ENCODE results near the gene KCTD2.
A peak's percentile ranks its signal among the peaks of the same experiment; 100 is the strongest.

KCTD2 gene

GRCh38 chr17:75109407-75110233 lies 62.6 kb downstream of the KCTD2 start, which contains the start of gene ARMC7:
ARMC7 (plus strand) TSS chr17:75109969; CDS start chr17:75110289, 320 bp downstream.
- H3K36me3 ChIP-seq (ENCODE audit: control insufficient read depth, low read depth, low read length): no peaks in the 10 kb centered on the region
- peaks cover 5% of the 10 kb centered on the region for H3K4me1 ChIP-seq (ENCODE audit: control insufficient read depth, low read depth, low read length)
- H3K27me3 ChIP-seq (ENCODE audit: control insufficient read depth, insufficient read depth, low read length): peaks cover 12% of the 10 kb centered on the region
- no peak within 1 kb of the TSS for H3K27ac ChIP-seq (ENCODE audit: low read length)
- H3K9ac ChIP-seq (ENCODE audit: low read length): peak within 1 kb of the TSS; percentile 40
- peak within 1 kb of the TSS; percentile 72 for H3K4me3 ChIP-seq (ENCODE audit: low read length)
- H3K9me3 ChIP-seq (ENCODE audit: control insufficient read depth, low read depth, low read length): no peaks in the 10 kb centered on the region

GRCh38 chr17:75110234-75110937 lies 63.4 kb downstream of the KCTD2 start:
- Histone ChIP-seq H3K27ac (ENCODE audit: low read length) (no peak overlapping the region), H3K36me3 (ENCODE audit: control insufficient read depth, low read depth, low read length) (no peaks in the 10 kb centered on the region), H3K27me3 (ENCODE audit: control insufficient read depth, insufficient read depth, low read length) (peaks cover 12% of the 10 kb centered on the region), H3K9ac (ENCODE audit: low read length) (peak overlapping the region; percentile 18), H3K4me1 (ENCODE audit: control insufficient read depth, low read depth, low read length) (peaks cover 5% of the 10 kb centered on the region), H3K9me3 (ENCODE audit: control insufficient read depth, low read depth, low read length) (no peaks in the 10 kb centered on the region), H3K4me3 (ENCODE audit: low read length) (peak overlapping the region; percentile 72)

GRCh38 chr17:75111777-75112335 lies 64.8 kb downstream of the KCTD2 start:
- Histone ChIP-seq H3K36me3 (ENCODE audit: control insufficient read depth, low read depth, low read length) (no peaks in the 10 kb centered on the region), H3K4me1 (ENCODE audit: control insufficient read depth, low read depth, low read length) (peaks cover 5% of the 10 kb centered on the region), H3K27ac (ENCODE audit: low read length) (no peak overlapping the region), H3K9me3 (ENCODE audit: control insufficient read depth, low read depth, low read length) (no peaks in the 10 kb centered on the region), H3K27me3 (ENCODE audit: control insufficient read depth, insufficient read depth, low read length) (peaks cover 12% of the 10 kb centered on the region), H3K9ac (ENCODE audit: low read length) (no peak overlapping the region), H3K4me3 (ENCODE audit: low read length) (no peak overlapping the region)

- no peak overlapping the region for H3K27ac ChIP-seq (ENCODE audit: low read length)
- no peaks in the 10 kb centered on the region for H3K36me3 ChIP-seq (ENCODE audit: control insufficient read depth, low read depth, low read length)
- no peaks in the 10 kb centered on the region for H3K4me1 ChIP-seq (ENCODE audit: control insufficient read depth, low read depth, low read length)
- no peak overlapping the region for H3K4me3 ChIP-seq (ENCODE audit: low read length)
- no peak overlapping the region for H3K9ac ChIP-seq (ENCODE audit: low read length)
- H3K27me3 ChIP-seq (ENCODE audit: control insufficient read depth, insufficient read depth, low read length): peaks cover 1% of the 10 kb centered on the region
- H3K9me3 ChIP-seq (ENCODE audit: control insufficient read depth, low read depth, low read length): no peaks in the 10 kb centered on the region
Measured at GRCh38 chr17:75113798-75114551, 67.0 kb downstream of the KCTD2 start.

GRCh38 chr17:75114552-75115314 lies 67.7 kb downstream of the KCTD2 start:
- Histone ChIP-seq H3K27me3 (ENCODE audit: control insufficient read depth, insufficient read depth, low read length) (no peaks in the 10 kb centered on the region), H3K4me3 (ENCODE audit: low read length) (no peak overlapping the region), H3K27ac (ENCODE audit: low read length) (no peak overlapping the region), H3K9ac (ENCODE audit: low read length) (no peak overlapping the region), H3K9me3 (ENCODE audit: control insufficient read depth, low read depth, low read length) (no peaks in the 10 kb centered on the region), H3K4me1 (ENCODE audit: control insufficient read depth, low read depth, low read length) (no peaks in the 10 kb centered on the region), H3K36me3 (ENCODE audit: control insufficient read depth, low read depth, low read length) (no peaks in the 10 kb centered on the region)
